Neuronal stem cell (in vitro differentiated cells): ENCODE data around the gene RORC.

ENCODE experiments used
- DNase-seq: peaks from one replicate; pipeline ENCODE4 v3.0.0-alpha.2; 2013; ENCODE audit warnings: low spot score
- H2AFZ ChIP-seq: one replicate; pipeline ENCODE4 v1.6.1; 2013; ENCODE audit warnings: mild to moderate bottlenecking, low read length, inconsistent platforms
- H2AK5ac ChIP-seq: 2 replicates; pipeline ENCODE4 v1.6.1; 2013; ENCODE audit warnings: low read depth, mild to moderate bottlenecking, inconsistent platforms, low read length, moderate library complexity, mixed read lengths
- H2BK120ac ChIP-seq: 2 replicates; pipeline ENCODE4 v1.6.1; 2013; ENCODE audit warnings: low read depth, mild to moderate bottlenecking, inconsistent platforms, low read length, moderate library complexity, mixed read lengths
- H2BK12ac ChIP-seq: one replicate; pipeline ENCODE4 v1.6.1; 2013; ENCODE audit warnings: low read length, inconsistent platforms
- H2BK15ac ChIP-seq: 2 replicates; pipeline ENCODE4 v1.6.1; 2013; ENCODE audit warnings: mild to moderate bottlenecking, low read length, inconsistent platforms, mixed read lengths
- H2BK5ac ChIP-seq: one replicate; pipeline ENCODE4 v1.6.1; 2013; ENCODE audit warnings: inconsistent platforms, mild to moderate bottlenecking, low read length, moderate library complexity
- H3K14ac ChIP-seq: one replicate; pipeline ENCODE4 v1.6.1; 2013; ENCODE audit warnings: low read length, inconsistent platforms
- H3K18ac ChIP-seq: 2 replicates; pipeline ENCODE4 v1.6.1; 2013; ENCODE audit warnings: low read length, inconsistent platforms
- H3K23ac ChIP-seq: 2 replicates; pipeline ENCODE4 v1.6.1; 2013; ENCODE audit warnings: low read depth, mild to moderate bottlenecking, mixed read lengths, low read length, inconsistent platforms; ENCODE audit not compliant: poor library complexity
- H3K27ac ChIP-seq: replicated peaks from 3 replicates; pipeline ENCODE4 v1.5.1; 2013; ENCODE audit warnings: low read length, inconsistent platforms
- H3K27me3 ChIP-seq, 3 experiments: 2 replicates each; pipeline ENCODE4 v1.6.1; 2013; ENCODE audit warnings: low read length in 3 of 3, mild to moderate bottlenecking in 2 of 3, inconsistent platforms in 1 of 3, low read depth in 1 of 3, mixed read lengths in 1 of 3, moderate library complexity in 1 of 3; ENCODE audit not compliant: control insufficient read depth in 3 of 3, insufficient read depth in 3 of 3
- H3K36me3 ChIP-seq, 2 donors: replicated peaks in 1 of 2; 2 replicates each; pipeline ENCODE4 v1.6.1; 2013; ENCODE audit warnings: low read length in 2 of 2; ENCODE audit not compliant: control insufficient read depth in 2 of 2, insufficient read depth in 2 of 2
- H3K4ac ChIP-seq: 2 replicates; pipeline ENCODE4 v1.6.1; 2013; ENCODE audit warnings: inconsistent platforms, mild to moderate bottlenecking, low read length, moderate library complexity
- H3K4me1 ChIP-seq, 2 donors: 1 replicate in 1 of 2; 2 replicates in 1 of 2; pipeline ENCODE4 v1.6.1; 2013; ENCODE audit warnings: low read length in 2 of 2, low read depth in 1 of 2; ENCODE audit not compliant: control insufficient read depth in 2 of 2, insufficient read depth in 1 of 2
- H3K4me2 ChIP-seq: one replicate; pipeline ENCODE4 v1.6.1; 2013; ENCODE audit warnings: mild to moderate bottlenecking, low read length, inconsistent platforms; ENCODE audit not compliant: insufficient read depth, poor library complexity, severe bottlenecking
- H3K4me3 ChIP-seq, 2 donors: 2 replicates each; pipeline ENCODE4 v1.5.1; 2013; ENCODE audit warnings: low read length in 2 of 2, mild to moderate bottlenecking in 2 of 2, inconsistent platforms in 1 of 2, moderate library complexity in 1 of 2
- H3K79me1 ChIP-seq: one replicate; pipeline ENCODE4 v1.6.1; 2013; ENCODE audit warnings: low read depth, mild to moderate bottlenecking, inconsistent platforms, low read length, moderate library complexity
- H3K9ac ChIP-seq: one replicate; pipeline ENCODE4 v1.6.1; 2013; ENCODE audit warnings: mild to moderate bottlenecking, low read depth, low read length, inconsistent platforms; ENCODE audit not compliant: poor library complexity
- H3K9me3 ChIP-seq, 2 donors: replicated peaks in 1 of 2; 2 replicates each; pipeline versions ENCODE3 to v1.6.1; 2013; ENCODE audit warnings: low read length in 2 of 2, mild to moderate bottlenecking in 2 of 2, inconsistent platforms in 1 of 2, low read depth in 1 of 2, mixed read lengths in 1 of 2, moderate library complexity in 1 of 2; ENCODE audit not compliant: control insufficient read depth in 2 of 2, insufficient read depth in 1 of 2
- H4K8ac ChIP-seq: one replicate; pipeline ENCODE4 v1.6.1; 2013; ENCODE audit warnings: low read depth, mild to moderate bottlenecking, inconsistent platforms, low read length, moderate library complexity
- H4K91ac ChIP-seq: one replicate; pipeline ENCODE4 v1.6.1; 2013; ENCODE audit warnings: low read length, low read depth, mild to moderate bottlenecking, inconsistent platforms; ENCODE audit not compliant: poor library complexity
- WGBS, 2 donors: extraction: QIAGEN DNeasy Blood & Tissue Kit; methylation state at CpG; one replicate each; pipeline ENCODE4 v1.1.7; 2013; ENCODE audit warnings: missing lambda C conversion rate in 2 of 2, mixed read lengths in 1 of 2; ENCODE audit not compliant: insufficient read length in 2 of 2, insufficient replicate concordance in 1 of 2; ENCODE audit errors: extremely low coverage in 2 of 2; 5-methylcytosine and 5-hydroxymethylcytosine counted together

RORC gene

GRCh38 chr1:151835596-151835995 lies 4.0 kb upstream of the RORC start:
- H3K23ac ChIP-seq, result no peak overlapping the region
- no peak overlapping the region for H2BK5ac ChIP-seq
- WGBS, 2 donors, result no CpG with 5 or more reads among the region's 7 CpGs
- no peaks in the 10 kb centered on the region for H3K79me1 ChIP-seq
- H2AK5ac ChIP-seq, result no peak overlapping the region
- no peak overlapping the region for H3K18ac ChIP-seq
- H2BK15ac ChIP-seq, result no peak overlapping the region
- H3K27ac ChIP-seq, result no peak overlapping the region
- H3K4me1 ChIP-seq, result peaks cover 8 to 16% of the 10 kb centered on the region in 2 donors
- H3K4ac ChIP-seq, result no peak overlapping the region
- no peaks in the 10 kb centered on the region for H3K36me3 ChIP-seq
- H3K4me3 ChIP-seq, result no peak overlapping the region
- no peak overlapping the region for H3K9ac ChIP-seq
- no peak overlapping the region for H2AFZ ChIP-seq
- H4K8ac ChIP-seq, result no peak overlapping the region
- H3K4me2 ChIP-seq, result no peak overlapping the region
- H4K91ac ChIP-seq, result no peak overlapping the region
- DNase-seq, result no peak
- no peak overlapping the region for H3K14ac ChIP-seq
- peaks cover 22 to 91% (median 41%) of the 10 kb centered on the region in 3 experiments for H3K27me3 ChIP-seq
- no peak overlapping the region for H2BK120ac ChIP-seq
- peaks cover 0 to 5% of the 10 kb centered on the region in 2 donors for H3K9me3 ChIP-seq
- H2BK12ac ChIP-seq, result no peak overlapping the region

- H3K23ac ChIP-seq, result no peak overlapping the region
Observed at GRCh38 chr1:151834239-151834638, 2.6 kb upstream of the RORC start.

GRCh38 chr1:151833172-151833900 lies 1.7 kb upstream of the RORC start:
- no peak overlapping the region for H3K4ac ChIP-seq
- no peak overlapping the region for H3K4me3 ChIP-seq
- H3K4me1 ChIP-seq, result peaks cover 15 to 21% of the 10 kb centered on the region in 2 donors
- WGBS, 2 donors, result no CpG with 5 or more reads among the region's 8 CpGs
- no peak overlapping the region for H2AFZ ChIP-seq
- H3K27ac ChIP-seq, result no peak overlapping the region
- no peak overlapping the region for H3K9ac ChIP-seq
- no peaks in the 10 kb centered on the region for H3K36me3 ChIP-seq
- no peak overlapping the region for H3K23ac ChIP-seq
- no peak for DNase-seq
- no peak overlapping the region for H3K4me2 ChIP-seq
- peaks cover 11 to 68% (median 18%) of the 10 kb centered on the region in 3 experiments for H3K27me3 ChIP-seq
- no peak overlapping the region for H4K91ac ChIP-seq
- H2BK12ac ChIP-seq, result no peak overlapping the region
- no peak overlapping the region for H2BK120ac ChIP-seq
- no peaks in the 10 kb centered on the region for H3K79me1 ChIP-seq
- H4K8ac ChIP-seq, result no peak overlapping the region
- peak overlapping the region; percentile 32 for H3K14ac ChIP-seq
- no peak overlapping the region for H2AK5ac ChIP-seq
- H3K9me3 ChIP-seq, result no peaks in the 10 kb centered on the region
- no peak overlapping the region for H2BK15ac ChIP-seq
- H2BK5ac ChIP-seq, result no peak overlapping the region
- no peak overlapping the region for H3K18ac ChIP-seq

More at GRCh38 chr1:151834239-151834638, 2.6 kb upstream of the RORC start:
- no peak overlapping the region for H2AK5ac ChIP-seq
- H4K8ac ChIP-seq, result no peak overlapping the region
- peaks cover 14% of the 10 kb centered on the region in 2 donors for H3K4me1 ChIP-seq
- no peak overlapping the region for H3K9ac ChIP-seq
- no peak overlapping the region for H3K18ac ChIP-seq
- no peaks in the 10 kb centered on the region for H3K9me3 ChIP-seq
- no CpG with 5 or more reads among the region's 3 CpGs for WGBS, 2 donors
- H3K4me2 ChIP-seq, result no peak overlapping the region
- no peak overlapping the region for H3K27ac ChIP-seq
- no peak overlapping the region for H4K91ac ChIP-seq
- H2AFZ ChIP-seq, result no peak overlapping the region
- H3K79me1 ChIP-seq, result no peaks in the 10 kb centered on the region
- no peak for DNase-seq
- no peak overlapping the region for H2BK12ac ChIP-seq
- peaks cover 19 to 77% (median 27%) of the 10 kb centered on the region in 3 experiments for H3K27me3 ChIP-seq
- no peak overlapping the region for H3K14ac ChIP-seq
- H3K4me3 ChIP-seq, result no peak overlapping the region
- no peak overlapping the region for H2BK15ac ChIP-seq
- H2BK120ac ChIP-seq, result no peak overlapping the region
- H2BK5ac ChIP-seq, result no peak overlapping the region
- no peaks in the 10 kb centered on the region for H3K36me3 ChIP-seq
- no peak overlapping the region for H3K4ac ChIP-seq

GRCh38 chr1:151832318-151832980 lies 847 bp upstream of the RORC start:
- H3K9ac ChIP-seq, result no peak overlapping the region
- H4K8ac ChIP-seq, result no peak overlapping the region
- no peaks in the 10 kb centered on the region for H3K9me3 ChIP-seq
- WGBS, 2 donors, result no CpG with 5 or more reads among the region's 10 CpGs
- H3K4me1 ChIP-seq, result peaks cover 19 to 23% of the 10 kb centered on the region in 2 donors
- H2BK12ac ChIP-seq, result peak overlapping the region; percentile 24
- H2AK5ac ChIP-seq, result no peak overlapping the region
- no peaks in the 10 kb centered on the region for H3K79me1 ChIP-seq
- no peak overlapping the region for H3K4me3 ChIP-seq
- H2BK5ac ChIP-seq, result no peak overlapping the region
- H2BK15ac ChIP-seq, result peak overlapping the region; percentile 54
- H3K4ac ChIP-seq, result peak overlapping the region; percentile 42
- H3K4me2 ChIP-seq, result no peak overlapping the region
- H4K91ac ChIP-seq, result no peak overlapping the region
- H3K18ac ChIP-seq, result peak overlapping the region; percentile 27
- no peaks in the 10 kb centered on the region for H3K36me3 ChIP-seq
- H3K23ac ChIP-seq, result peak overlapping the region; percentile 52
- no peak for DNase-seq
- no peak overlapping the region for H3K14ac ChIP-seq
- no peak overlapping the region for H3K27ac ChIP-seq
- no peak overlapping the region for H2BK120ac ChIP-seq
- no peak overlapping the region for H2AFZ ChIP-seq
- H3K27me3 ChIP-seq, result peaks cover 3 to 59% (median 9%) of the 10 kb centered on the region in 3 experiments
